ENCODE results near the gene DISC1.
"Not testable (repeated sequence)": the region's sequence is repeated elsewhere in the genome, so short reads cannot be mapped to it uniquely, and the experiment has no call there.

The DISC1 gene

GRCh38 chr1:231728987-231729386 is 102.4 kb downstream of the DISC1 start:
- DNase-seq (ENCODE audit: low spot score); H3K4me2 ChIP-seq (ENCODE audit: insufficient read depth, low read length, poor library complexity, severe bottlenecking); H3K4ac ChIP-seq (ENCODE audit: low read length); H3K14ac ChIP-seq (ENCODE audit: low read length); H3K18ac ChIP-seq (ENCODE audit: low read length); H2BK5ac ChIP-seq (ENCODE audit: low read length); H3K23ac ChIP-seq (ENCODE audit: low read depth, low read length, poor library complexity); H3K79me1 ChIP-seq (ENCODE audit: low read depth, low read length); H3K27me3 ChIP-seq (ENCODE audit: control insufficient read depth in 3 of 3, insufficient read depth in 3 of 3, low read depth in 1 of 3, low read length in 3 of 3); H4K8ac ChIP-seq (ENCODE audit: low read depth, low read length); H3K4me1 ChIP-seq (ENCODE audit: control insufficient read depth in 2 of 2, insufficient read depth in 1 of 2, low read depth in 1 of 2, low read length in 2 of 2); H3K27ac ChIP-seq (replicated peaks; ENCODE audit: low read length); H4K91ac ChIP-seq (ENCODE audit: low read depth, low read length, poor library complexity); H3K9ac ChIP-seq (ENCODE audit: low read depth, low read length, poor library complexity); H2AK5ac ChIP-seq (ENCODE audit: low read depth, low read length); H2BK120ac ChIP-seq (ENCODE audit: low read depth, low read length); H2AFZ ChIP-seq (ENCODE audit: low read length); H2BK15ac ChIP-seq (ENCODE audit: low read length); H3K36me3 ChIP-seq (replicated peaks in 1 of 2; ENCODE audit: control insufficient read depth in 2 of 2, insufficient read depth in 2 of 2, low read length in 2 of 2); H2BK12ac ChIP-seq (ENCODE audit: low read length); H3K4me3 ChIP-seq (ENCODE audit: low read length in 2 of 2): not testable (repeated sequence)
- peaks cover 6 to 18% of the 10 kb centered on the region in 2 donors for H3K9me3 ChIP-seq (replicated peaks in 1 of 2; ENCODE audit: control insufficient read depth in 2 of 2, insufficient read depth in 1 of 2, low read depth in 1 of 2, low read length in 2 of 2)
- WGBS, 2 donors (ENCODE audit: extremely low coverage in 2 of 2, insufficient read length in 2 of 2, insufficient replicate concordance in 1 of 2): no CpG with 5 or more reads among the region's 4 CpGs

DNA sequence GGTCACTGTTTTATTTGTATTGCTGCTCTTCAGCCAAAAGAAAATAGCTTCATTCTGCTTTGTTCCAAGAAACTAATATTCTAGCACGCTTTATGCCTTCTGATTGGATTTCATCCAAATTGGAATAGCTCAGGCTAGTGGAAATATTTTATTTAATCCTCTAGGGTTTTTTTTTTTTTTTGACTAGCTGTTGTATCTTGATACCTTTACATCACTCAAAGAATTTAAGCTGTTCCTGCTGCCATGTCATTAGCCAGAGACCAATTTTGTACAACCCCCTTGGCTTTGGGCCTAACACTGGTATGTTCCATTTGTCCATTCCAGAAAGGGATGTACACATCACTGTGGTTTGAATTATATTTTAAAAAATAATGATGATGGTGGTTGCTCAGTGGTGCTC is 103.0 kb downstream of the DISC1 start:
- no CpG with 5 or more reads among the region's 1 CpG for WGBS, 2 donors (ENCODE audit: extremely low coverage in 2 of 2, insufficient read length in 2 of 2, insufficient replicate concordance in 1 of 2)

GRCh38 chr1:231731268-231731667 is 104.7 kb downstream of the DISC1 start:
- H2AK5ac ChIP-seq (ENCODE audit: low read depth, low read length): no peak overlapping the region
- H3K9ac ChIP-seq (ENCODE audit: low read depth, low read length, poor library complexity): no peak overlapping the region
- H3K4me2 ChIP-seq (ENCODE audit: insufficient read depth, low read length, poor library complexity, severe bottlenecking): no peak overlapping the region
- H4K91ac ChIP-seq (ENCODE audit: low read depth, low read length, poor library complexity): no peak overlapping the region
- no peaks in the 10 kb centered on the region for H3K4me1 ChIP-seq (ENCODE audit: control insufficient read depth in 2 of 2, insufficient read depth in 1 of 2, low read depth in 1 of 2, low read length in 2 of 2)
- no peak overlapping the region for H3K18ac ChIP-seq (ENCODE audit: low read length)
- H3K27ac ChIP-seq (replicated peaks; ENCODE audit: low read length): no peak overlapping the region
- H4K8ac ChIP-seq (ENCODE audit: low read depth, low read length): no peak overlapping the region
- H3K14ac ChIP-seq (ENCODE audit: low read length): no peak overlapping the region
- H2BK15ac ChIP-seq (ENCODE audit: low read length): no peak overlapping the region
- H2BK120ac ChIP-seq (ENCODE audit: low read depth, low read length): no peak overlapping the region
- H3K9me3 ChIP-seq (replicated peaks in 1 of 2; ENCODE audit: control insufficient read depth in 2 of 2, insufficient read depth in 1 of 2, low read depth in 1 of 2, low read length in 2 of 2): peaks cover 6 to 18% of the 10 kb centered on the region in 2 donors
- peaks cover 0 to 2% of the 10 kb centered on the region in 2 donors for H3K36me3 ChIP-seq (replicated peaks in 1 of 2; ENCODE audit: control insufficient read depth in 2 of 2, insufficient read depth in 2 of 2, low read length in 2 of 2)
- H3K23ac ChIP-seq (ENCODE audit: low read depth, low read length, poor library complexity): no peak overlapping the region
- H3K4me3 ChIP-seq (ENCODE audit: low read length in 2 of 2): no peak overlapping the region
- H2BK5ac ChIP-seq (ENCODE audit: low read length): no peak overlapping the region
- H3K4ac ChIP-seq (ENCODE audit: low read length): no peak overlapping the region
- no peak overlapping the region for H2AFZ ChIP-seq (ENCODE audit: low read length)
- peaks cover 3% of the 10 kb centered on the region for H3K79me1 ChIP-seq (ENCODE audit: low read depth, low read length)
- H3K27me3 ChIP-seq (ENCODE audit: control insufficient read depth in 3 of 3, insufficient read depth in 3 of 3, low read depth in 1 of 3, low read length in 3 of 3): no peaks in the 10 kb centered on the region
- no peak overlapping the region for H2BK12ac ChIP-seq (ENCODE audit: low read length)
- no peak for DNase-seq (ENCODE audit: low spot score)

More for the DNA sequence above, 103.0 kb downstream of the DISC1 start:
- H3K23ac ChIP-seq (ENCODE audit: low read depth, low read length, poor library complexity): no peak overlapping the region
- H3K18ac ChIP-seq (ENCODE audit: low read length): no peak overlapping the region
- H3K36me3 ChIP-seq (replicated peaks in 1 of 2; ENCODE audit: control insufficient read depth in 2 of 2, insufficient read depth in 2 of 2, low read length in 2 of 2): peaks cover 0 to 2% of the 10 kb centered on the region in 2 donors
- no peak overlapping the region for H3K4me2 ChIP-seq (ENCODE audit: insufficient read depth, low read length, poor library complexity, severe bottlenecking)
- DNase-seq (ENCODE audit: low spot score): no peak
- H3K14ac ChIP-seq (ENCODE audit: low read length): no peak overlapping the region
- no peak overlapping the region for H3K27ac ChIP-seq (replicated peaks; ENCODE audit: low read length)
- H3K79me1 ChIP-seq (ENCODE audit: low read depth, low read length): peaks cover 3% of the 10 kb centered on the region
- H4K91ac ChIP-seq (ENCODE audit: low read depth, low read length, poor library complexity): no peak overlapping the region
- no peak overlapping the region for H2BK12ac ChIP-seq (ENCODE audit: low read length)
- H2BK120ac ChIP-seq (ENCODE audit: low read depth, low read length): no peak overlapping the region
- no peaks in the 10 kb centered on the region for H3K27me3 ChIP-seq (ENCODE audit: control insufficient read depth in 3 of 3, insufficient read depth in 3 of 3, low read depth in 1 of 3, low read length in 3 of 3)
- H2BK5ac ChIP-seq (ENCODE audit: low read length): no peak overlapping the region
- no peak overlapping the region for H3K4ac ChIP-seq (ENCODE audit: low read length)
- no peak overlapping the region for H3K4me3 ChIP-seq (ENCODE audit: low read length in 2 of 2)
- H4K8ac ChIP-seq (ENCODE audit: low read depth, low read length): no peak overlapping the region
- peaks cover 0 to 5% of the 10 kb centered on the region in 2 donors for H3K4me1 ChIP-seq (ENCODE audit: control insufficient read depth in 2 of 2, insufficient read depth in 1 of 2, low read depth in 1 of 2, low read length in 2 of 2)
- H2BK15ac ChIP-seq (ENCODE audit: low read length): no peak overlapping the region
- no peak overlapping the region for H2AFZ ChIP-seq (ENCODE audit: low read length)
- H3K9ac ChIP-seq (ENCODE audit: low read depth, low read length, poor library complexity): no peak overlapping the region
- no peak overlapping the region for H2AK5ac ChIP-seq (ENCODE audit: low read depth, low read length)
- H3K9me3 ChIP-seq (replicated peaks in 1 of 2; ENCODE audit: control insufficient read depth in 2 of 2, insufficient read depth in 1 of 2, low read depth in 1 of 2, low read length in 2 of 2): peaks cover 6 to 18% of the 10 kb centered on the region in 2 donors

DNA sequence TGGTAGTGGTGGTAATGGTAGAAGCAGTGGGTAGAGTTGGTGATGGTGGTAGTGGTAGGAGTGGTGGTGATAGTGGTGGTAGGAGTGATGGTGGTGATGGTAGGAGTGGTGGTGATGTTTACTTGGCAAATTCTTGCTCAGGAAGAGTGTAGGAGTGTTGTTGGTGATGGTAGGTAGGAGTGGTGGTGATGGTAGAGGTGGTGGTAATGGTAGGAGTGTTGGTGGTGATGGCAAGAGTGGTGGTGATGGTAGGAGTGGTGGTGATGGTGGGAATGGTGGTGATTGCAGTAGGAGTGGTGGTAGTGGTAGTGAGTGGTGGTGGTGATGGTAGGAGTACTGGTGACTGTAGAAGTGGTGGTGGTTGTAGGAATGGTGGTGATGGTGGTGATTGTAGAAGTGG is 106.5 kb downstream of the DISC1 start:
- H2BK5ac ChIP-seq (ENCODE audit: low read length): no peak overlapping the region
- peaks cover 3% of the 10 kb centered on the region for H3K79me1 ChIP-seq (ENCODE audit: low read depth, low read length)
- H4K8ac ChIP-seq (ENCODE audit: low read depth, low read length): no peak overlapping the region
- H3K27me3 ChIP-seq (ENCODE audit: control insufficient read depth in 3 of 3, insufficient read depth in 3 of 3, low read depth in 1 of 3, low read length in 3 of 3): no peaks in the 10 kb centered on the region
- no peak for DNase-seq (ENCODE audit: low spot score)
- no peak overlapping the region for H3K4me2 ChIP-seq (ENCODE audit: insufficient read depth, low read length, poor library complexity, severe bottlenecking)
- no peak overlapping the region for H3K9ac ChIP-seq (ENCODE audit: low read depth, low read length, poor library complexity)
- H2BK12ac ChIP-seq (ENCODE audit: low read length): no peak overlapping the region
- no peak overlapping the region for H2AK5ac ChIP-seq (ENCODE audit: low read depth, low read length)
- H2BK120ac ChIP-seq (ENCODE audit: low read depth, low read length): no peak overlapping the region
- no peak overlapping the region for H3K27ac ChIP-seq (replicated peaks; ENCODE audit: low read length)
- no peak overlapping the region for H4K91ac ChIP-seq (ENCODE audit: low read depth, low read length, poor library complexity)
- H2BK15ac ChIP-seq (ENCODE audit: low read length): no peak overlapping the region
- H3K4ac ChIP-seq (ENCODE audit: low read length): no peak overlapping the region
- no peaks in the 10 kb centered on the region for H3K4me1 ChIP-seq (ENCODE audit: control insufficient read depth in 2 of 2, insufficient read depth in 1 of 2, low read depth in 1 of 2, low read length in 2 of 2)
- no peak overlapping the region for H3K18ac ChIP-seq (ENCODE audit: low read length)
- peak overlapping the region in 1 of 2 donors; percentile 68 for H3K4me3 ChIP-seq (ENCODE audit: low read length in 2 of 2)
- H3K9me3 ChIP-seq (replicated peaks in 1 of 2; ENCODE audit: control insufficient read depth in 2 of 2, insufficient read depth in 1 of 2, low read depth in 1 of 2, low read length in 2 of 2): peaks cover 6 to 18% of the 10 kb centered on the region in 2 donors
- H3K36me3 ChIP-seq (replicated peaks in 1 of 2; ENCODE audit: control insufficient read depth in 2 of 2, insufficient read depth in 2 of 2, low read length in 2 of 2): peaks cover 0 to 2% of the 10 kb centered on the region in 2 donors
- no peak overlapping the region for H2AFZ ChIP-seq (ENCODE audit: low read length)
- peak overlapping the region; percentile 34 for H3K23ac ChIP-seq (ENCODE audit: low read depth, low read length, poor library complexity)
- no peak overlapping the region for H3K14ac ChIP-seq (ENCODE audit: low read length)

All from neuronal stem cell (in vitro differentiated cells).